Neuronal stem cell (in vitro differentiated cells): ENCODE measurements around the gene C19orf25.

Source experiments
- DNase-seq: peaks from one replicate; pipeline ENCODE4 v3.0.0-alpha.2; 2013; ENCODE audit warnings: low spot score
- H2AFZ ChIP-seq: one replicate; pipeline ENCODE4 v1.6.1; 2013; ENCODE audit warnings: mild to moderate bottlenecking, low read length, inconsistent platforms
- H2AK5ac ChIP-seq: 2 replicates; pipeline ENCODE4 v1.6.1; 2013; ENCODE audit warnings: low read depth, mild to moderate bottlenecking, inconsistent platforms, low read length, moderate library complexity, mixed read lengths
- H2BK120ac ChIP-seq: 2 replicates; pipeline ENCODE4 v1.6.1; 2013; ENCODE audit warnings: low read depth, mild to moderate bottlenecking, inconsistent platforms, low read length, moderate library complexity, mixed read lengths
- H2BK12ac ChIP-seq: one replicate; pipeline ENCODE4 v1.6.1; 2013; ENCODE audit warnings: low read length, inconsistent platforms
- H2BK15ac ChIP-seq: 2 replicates; pipeline ENCODE4 v1.6.1; 2013; ENCODE audit warnings: mild to moderate bottlenecking, low read length, inconsistent platforms, mixed read lengths
- H2BK5ac ChIP-seq: one replicate; pipeline ENCODE4 v1.6.1; 2013; ENCODE audit warnings: inconsistent platforms, mild to moderate bottlenecking, low read length, moderate library complexity
- H3K14ac ChIP-seq: one replicate; pipeline ENCODE4 v1.6.1; 2013; ENCODE audit warnings: low read length, inconsistent platforms
- H3K18ac ChIP-seq: 2 replicates; pipeline ENCODE4 v1.6.1; 2013; ENCODE audit warnings: low read length, inconsistent platforms
- H3K23ac ChIP-seq: 2 replicates; pipeline ENCODE4 v1.6.1; 2013; ENCODE audit warnings: low read depth, mild to moderate bottlenecking, mixed read lengths, low read length, inconsistent platforms; ENCODE audit not compliant: poor library complexity
- H3K27ac ChIP-seq: replicated peaks from 3 replicates; pipeline ENCODE4 v1.5.1; 2013; ENCODE audit warnings: low read length, inconsistent platforms
- H3K27me3 ChIP-seq, 3 experiments: 2 replicates each; pipeline ENCODE4 v1.6.1; 2013; ENCODE audit warnings: low read length in 3 of 3, mild to moderate bottlenecking in 2 of 3, inconsistent platforms in 1 of 3, low read depth in 1 of 3, mixed read lengths in 1 of 3, moderate library complexity in 1 of 3; ENCODE audit not compliant: control insufficient read depth in 3 of 3, insufficient read depth in 3 of 3
- H3K36me3 ChIP-seq, 2 donors: replicated peaks in 1 of 2; 2 replicates each; pipeline ENCODE4 v1.6.1; 2013; ENCODE audit warnings: low read length in 2 of 2; ENCODE audit not compliant: control insufficient read depth in 2 of 2, insufficient read depth in 2 of 2
- H3K4ac ChIP-seq: 2 replicates; pipeline ENCODE4 v1.6.1; 2013; ENCODE audit warnings: inconsistent platforms, mild to moderate bottlenecking, low read length, moderate library complexity
- H3K4me1 ChIP-seq, 2 donors: 1 replicate in 1 of 2; 2 replicates in 1 of 2; pipeline ENCODE4 v1.6.1; 2013; ENCODE audit warnings: low read length in 2 of 2, low read depth in 1 of 2; ENCODE audit not compliant: control insufficient read depth in 2 of 2, insufficient read depth in 1 of 2
- H3K4me2 ChIP-seq: one replicate; pipeline ENCODE4 v1.6.1; 2013; ENCODE audit warnings: mild to moderate bottlenecking, low read length, inconsistent platforms; ENCODE audit not compliant: insufficient read depth, poor library complexity, severe bottlenecking
- H3K4me3 ChIP-seq, 2 donors: 2 replicates each; pipeline ENCODE4 v1.5.1; 2013; ENCODE audit warnings: low read length in 2 of 2, mild to moderate bottlenecking in 2 of 2, inconsistent platforms in 1 of 2, moderate library complexity in 1 of 2
- H3K79me1 ChIP-seq: one replicate; pipeline ENCODE4 v1.6.1; 2013; ENCODE audit warnings: low read depth, mild to moderate bottlenecking, inconsistent platforms, low read length, moderate library complexity
- H3K9ac ChIP-seq: one replicate; pipeline ENCODE4 v1.6.1; 2013; ENCODE audit warnings: mild to moderate bottlenecking, low read depth, low read length, inconsistent platforms; ENCODE audit not compliant: poor library complexity
- H3K9me3 ChIP-seq, 2 donors: replicated peaks in 1 of 2; 2 replicates each; pipeline versions ENCODE3 to v1.6.1; 2013; ENCODE audit warnings: low read length in 2 of 2, mild to moderate bottlenecking in 2 of 2, inconsistent platforms in 1 of 2, low read depth in 1 of 2, mixed read lengths in 1 of 2, moderate library complexity in 1 of 2; ENCODE audit not compliant: control insufficient read depth in 2 of 2, insufficient read depth in 1 of 2
- H4K8ac ChIP-seq: one replicate; pipeline ENCODE4 v1.6.1; 2013; ENCODE audit warnings: low read depth, mild to moderate bottlenecking, inconsistent platforms, low read length, moderate library complexity
- H4K91ac ChIP-seq: one replicate; pipeline ENCODE4 v1.6.1; 2013; ENCODE audit warnings: low read length, low read depth, mild to moderate bottlenecking, inconsistent platforms; ENCODE audit not compliant: poor library complexity
- WGBS, 2 donors: extraction: QIAGEN DNeasy Blood & Tissue Kit; methylation state at CpG; one replicate each; pipeline ENCODE4 v1.1.7; 2013; ENCODE audit warnings: missing lambda C conversion rate in 2 of 2, mixed read lengths in 1 of 2; ENCODE audit not compliant: insufficient read length in 2 of 2, insufficient replicate concordance in 1 of 2; ENCODE audit errors: extremely low coverage in 2 of 2; 5-methylcytosine and 5-hydroxymethylcytosine counted together

C19orf25 gene

DNA sequence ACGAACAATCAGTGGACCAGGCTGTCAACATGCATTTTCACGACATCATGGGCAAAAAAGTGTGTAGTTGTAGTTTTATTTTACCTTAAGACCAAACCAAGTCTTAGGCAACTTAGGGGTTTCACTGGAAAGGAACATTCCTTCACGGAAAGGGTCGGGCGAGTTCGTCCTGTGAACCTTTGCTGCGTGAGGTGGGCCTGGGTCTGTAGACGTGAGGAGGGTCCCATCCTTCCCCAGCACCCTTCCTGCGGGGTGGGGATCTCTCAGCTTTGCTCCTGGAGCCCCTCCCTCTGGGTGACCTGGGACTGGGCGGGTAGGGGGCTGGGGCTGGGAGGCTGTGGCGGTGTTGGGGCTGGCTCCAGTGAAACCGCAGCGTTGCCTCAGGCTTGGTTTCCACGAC lies 53.1 kb downstream of the C19orf25 start:
- Histone ChIP-seq H2BK120ac (no peak overlapping the region), H3K18ac (no peak overlapping the region), H4K8ac (no peak overlapping the region), H3K4ac (no peak overlapping the region), H2AFZ (no peak overlapping the region), H3K14ac (no peak overlapping the region), H3K9me3 (no peaks in the 10 kb centered on the region), H3K27me3 (no peaks in the 10 kb centered on the region), H2AK5ac (no peak overlapping the region), H3K9ac (peak overlapping the region; percentile 12), H3K4me1 (peaks cover 12 to 25% of the 10 kb centered on the region in 2 donors), H2BK15ac (no peak overlapping the region), H3K4me3 (no peak overlapping the region), H3K27ac (no peak overlapping the region), H3K4me2 (no peak overlapping the region), H3K23ac (no peak overlapping the region), H2BK12ac (no peak overlapping the region), H3K36me3 (peaks cover 48 to 88% of the 10 kb centered on the region in 2 donors), H3K79me1 (peaks cover 29% of the 10 kb centered on the region), H2BK5ac (peak overlapping the region; percentile 7), H4K91ac (no peak overlapping the region)
- no CpG with 5 or more reads among the region's 14 CpGs for WGBS, 2 donors
- no peak for DNase-seq

DNA sequence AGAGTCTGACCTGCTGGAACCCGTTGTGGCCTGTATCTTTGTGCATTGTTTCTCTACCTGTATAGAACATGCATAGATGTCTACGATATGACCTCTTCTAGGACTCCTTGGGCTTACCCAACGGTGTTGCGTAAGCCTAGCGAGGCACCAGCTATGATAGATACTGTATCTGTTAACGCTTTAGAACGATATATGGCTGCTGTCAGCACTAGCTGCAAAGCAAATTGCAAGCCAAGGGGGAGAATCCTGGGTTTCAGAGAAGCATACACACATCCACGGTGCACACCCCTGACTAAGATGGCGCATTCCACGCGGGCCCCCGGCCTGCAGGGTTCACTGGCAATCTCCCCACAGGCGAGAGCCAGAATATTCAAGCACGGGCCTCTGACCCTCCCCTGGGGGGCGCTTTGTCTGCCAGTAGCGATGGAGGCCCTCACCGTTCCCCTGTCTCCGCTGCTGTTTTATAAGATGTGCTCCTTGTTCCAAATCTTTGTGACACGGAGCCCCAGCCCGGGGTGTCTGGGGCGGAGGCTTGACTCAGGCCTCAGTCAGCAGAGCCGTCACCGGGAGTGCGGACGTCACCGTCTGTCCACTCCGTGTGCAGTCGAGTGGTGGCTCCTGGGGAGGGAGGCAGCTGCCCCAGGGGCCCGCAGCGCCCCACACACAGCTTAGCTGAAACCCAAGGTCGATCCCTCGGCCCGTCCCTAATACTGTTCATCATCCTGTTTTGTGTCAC lies 53.7 kb downstream of the C19orf25 start:
- H3K4me3 ChIP-seq = no peak overlapping the region
- H3K18ac ChIP-seq = no peak overlapping the region
- no peak overlapping the region for H4K8ac ChIP-seq
- no peak overlapping the region for H3K4me2 ChIP-seq
- no peak overlapping the region for H2BK120ac ChIP-seq
- peak overlapping the region; percentile 30 for H3K9ac ChIP-seq
- H3K4ac ChIP-seq = no peak overlapping the region
- no peak overlapping the region for H3K27ac ChIP-seq
- H3K9me3 ChIP-seq = no peaks in the 10 kb centered on the region
- peak overlapping the region; percentile 20 for H3K23ac ChIP-seq
- peaks cover 32% of the 10 kb centered on the region for H3K79me1 ChIP-seq
- H3K36me3 ChIP-seq = peaks cover 50 to 92% of the 10 kb centered on the region in 2 donors
- no peaks in the 10 kb centered on the region for H3K27me3 ChIP-seq
- H2BK5ac ChIP-seq = peak overlapping the region; percentile 66
- H2AK5ac ChIP-seq = no peak overlapping the region
- H3K4me1 ChIP-seq = peaks cover 12 to 25% of the 10 kb centered on the region in 2 donors
- no peak overlapping the region for H4K91ac ChIP-seq
- no peak overlapping the region for H3K14ac ChIP-seq
- no CpG with 5 or more reads among the region's 33 CpGs for WGBS, 2 donors
- H2AFZ ChIP-seq = no peak overlapping the region
- no peak overlapping the region for H2BK12ac ChIP-seq
- DNase-seq = no peak
- no peak overlapping the region for H2BK15ac ChIP-seq

DNA sequence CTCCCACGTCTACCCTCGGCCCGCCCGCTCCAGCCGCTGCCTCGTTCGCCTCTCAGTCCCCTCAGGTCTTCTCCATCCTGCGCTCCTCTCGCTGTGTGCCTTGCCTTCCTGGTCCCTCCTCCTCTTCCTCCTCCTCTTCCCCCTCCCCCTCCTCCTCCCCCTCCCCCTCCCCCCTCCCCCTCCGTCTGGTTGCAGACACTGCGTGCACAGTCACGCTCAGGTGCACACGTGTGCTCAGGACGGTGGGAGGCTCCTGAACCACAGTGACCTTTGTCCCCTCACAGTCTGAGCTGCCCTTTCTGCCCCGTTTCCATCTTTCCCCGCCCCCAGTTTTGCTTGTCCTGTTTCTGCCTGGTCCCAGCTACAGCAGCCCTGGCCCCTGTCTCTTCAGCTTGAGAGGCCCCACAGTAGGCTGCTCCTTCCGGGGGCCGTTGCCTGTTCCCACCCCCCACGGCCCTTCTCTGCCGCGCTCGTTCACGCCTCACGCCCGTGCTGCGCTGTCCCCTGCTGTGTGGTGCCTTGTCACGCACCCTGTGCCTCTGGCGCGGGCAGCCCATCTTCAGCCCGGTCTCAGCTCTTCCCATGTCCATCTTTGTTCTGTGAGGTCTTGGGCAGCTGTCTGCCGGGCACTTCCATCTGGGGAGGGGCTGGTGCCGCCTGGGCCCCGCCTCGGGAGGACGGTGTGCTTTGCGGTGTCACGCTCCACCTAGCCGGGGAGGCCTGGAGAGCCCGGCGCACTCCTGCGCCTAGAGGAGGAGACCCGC lies 54.6 kb downstream of the C19orf25 start:
- Histone ChIP-seq H2BK5ac (peak overlapping the region; percentile 66), H2BK15ac (no peak overlapping the region), H3K4me1 (peaks cover 12 to 25% of the 10 kb centered on the region in 2 donors), H3K9ac (peak overlapping the region; percentile 75), H2BK12ac (no peak overlapping the region), H3K4me3 (no peak overlapping the region), H3K36me3 (peaks cover 47 to 90% of the 10 kb centered on the region in 2 donors), H2BK120ac (no peak overlapping the region), H3K14ac (peak overlapping the region; percentile 87), H4K8ac (no peak overlapping the region), H3K4me2 (peak overlapping the region; percentile 25), H2AK5ac (no peak overlapping the region), H3K18ac (peak overlapping the region; percentile 53), H3K23ac (peak overlapping the region; percentile 86), H4K91ac (no peak overlapping the region), H3K27me3 (no peaks in the 10 kb centered on the region), H3K27ac (no peak overlapping the region), H2AFZ (no peak overlapping the region), H3K79me1 (peaks cover 33% of the 10 kb centered on the region), H3K4ac (no peak overlapping the region), H3K9me3 (no peaks in the 10 kb centered on the region)
- DNase-seq = no peak
- no CpG with 5 or more reads among the region's 42 CpGs for WGBS, 2 donors
